A673 (cell line): ENCODE results near the gene TSPYL2.

ENCODE experiments used
- CTCF ChIP-seq: fragments of 300-800, 200-600 bp; sonication (generic); conservative IDR thresholded peaks from 2 replicates; pipeline ENCODE4 v1.5.1; 2017; ENCODE audit warnings: low read depth, mild to moderate bottlenecking, antibody characterized with exemption, low read length, moderate library complexity, mixed read lengths
- EZH2 ChIP-seq: fragments of 200-600 bp; sonication (generic); IDR thresholded peaks from 2 replicates; pipeline ENCODE4 v1.6.1; 2017; ENCODE audit warnings: borderline replicate concordance, low read depth, mild to moderate bottlenecking, mixed read lengths, antibody characterized with exemption, low read length; ENCODE audit not compliant: poor library complexity, severe bottlenecking

- TF ChIP-seq CTCF (no peak), EZH2 (no peak)
Observed at GRCh38 chrX:53049127-53049517, 33.0 kb upstream of the TSPYL2 start.
